Endothelial cell of umbilical vein (primary cell): ENCODE data around the gene CARD16.

ENCODE experiments used
- EZH2 ChIP-seq: IDR thresholded peaks from 2 replicates; pipeline ENCODE4 v1.6.1; 2012; ENCODE audit warnings: borderline replicate concordance, low read depth, mild to moderate bottlenecking, moderate library complexity, low read length, inconsistent platforms; ENCODE audit not compliant: severe bottlenecking
- TF ChIP-seq, protein P1 (sequence below), 2 donors: IDR thresholded peaks; 1 replicate in 1 of 2; 2 replicates in 1 of 2; pipeline ENCODE4 v1.5.1; 2011; ENCODE audit warnings: low read length in 2 of 2, mild to moderate bottlenecking in 2 of 2, moderate library complexity in 2 of 2, control low read depth in 1 of 2, inconsistent platforms in 1 of 2, low read depth in 1 of 2; ENCODE audit not compliant: insufficient read depth in 1 of 2; ENCODE audit errors: extremely low read depth in 1 of 2

DNA sequence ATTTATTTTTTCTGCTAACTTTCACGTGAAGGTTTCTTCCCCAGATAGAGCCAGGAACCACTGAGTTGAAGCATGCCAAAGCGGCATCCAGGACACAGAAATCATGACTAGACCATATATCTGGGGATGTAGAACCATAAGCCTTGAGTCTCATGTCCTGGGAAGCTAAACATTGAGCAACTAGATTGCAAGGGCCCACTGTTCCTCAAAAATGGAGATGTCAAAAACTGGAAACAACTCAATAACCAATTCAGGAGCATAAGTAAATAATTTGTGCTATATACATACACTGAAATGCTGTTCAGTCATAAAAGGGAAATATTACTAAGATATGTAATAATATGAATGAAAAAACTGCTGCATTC, 29.0 kb upstream of the CARD16 start:
- TF ChIP-seq, protein P1, sequence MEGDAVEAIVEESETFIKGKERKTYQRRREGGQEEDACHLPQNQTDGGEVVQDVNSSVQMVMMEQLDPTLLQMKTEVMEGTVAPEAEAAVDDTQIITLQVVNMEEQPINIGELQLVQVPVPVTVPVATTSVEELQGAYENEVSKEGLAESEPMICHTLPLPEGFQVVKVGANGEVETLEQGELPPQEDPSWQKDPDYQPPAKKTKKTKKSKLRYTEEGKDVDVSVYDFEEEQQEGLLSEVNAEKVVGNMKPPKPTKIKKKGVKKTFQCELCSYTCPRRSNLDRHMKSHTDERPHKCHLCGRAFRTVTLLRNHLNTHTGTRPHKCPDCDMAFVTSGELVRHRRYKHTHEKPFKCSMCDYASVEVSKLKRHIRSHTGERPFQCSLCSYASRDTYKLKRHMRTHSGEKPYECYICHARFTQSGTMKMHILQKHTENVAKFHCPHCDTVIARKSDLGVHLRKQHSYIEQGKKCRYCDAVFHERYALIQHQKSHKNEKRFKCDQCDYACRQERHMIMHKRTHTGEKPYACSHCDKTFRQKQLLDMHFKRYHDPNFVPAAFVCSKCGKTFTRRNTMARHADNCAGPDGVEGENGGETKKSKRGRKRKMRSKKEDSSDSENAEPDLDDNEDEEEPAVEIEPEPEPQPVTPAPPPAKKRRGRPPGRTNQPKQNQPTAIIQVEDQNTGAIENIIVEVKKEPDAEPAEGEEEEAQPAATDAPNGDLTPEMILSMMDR (IDR thresholded peaks at IDR 0.05; ENCODE audit: extremely low read depth in 1 of 2, insufficient read depth in 1 of 2, low read depth in 1 of 2, low read length in 2 of 2), result no peak
- TF ChIP-seq EZH2, result no peak
